ENCODE data around the gene RNF112.

Gene RNF112

GRCh38 chr17:19408346-19408710 lies 2.7 kb upstream of the RNF112 start:
- Histone ChIP-seq H3K36me3 (no peaks in the 10 kb centered on the region), H3K4me3 (ENCODE audit: low read depth in 1 of 2, low read length in 1 of 2) (no peak overlapping the region), H3K4me1 (ENCODE audit: control insufficient read depth in 1 of 2, insufficient read depth in 1 of 2, low read depth in 1 of 2, low read length in 1 of 2) (no peaks in the 10 kb centered on the region), H3K27ac (no peak overlapping the region), H3K9me3 (no peaks in the 10 kb centered on the region), H3K27me3 (peaks cover 12% of the 10 kb centered on the region)
- TF ChIP-seq, protein P1, sequence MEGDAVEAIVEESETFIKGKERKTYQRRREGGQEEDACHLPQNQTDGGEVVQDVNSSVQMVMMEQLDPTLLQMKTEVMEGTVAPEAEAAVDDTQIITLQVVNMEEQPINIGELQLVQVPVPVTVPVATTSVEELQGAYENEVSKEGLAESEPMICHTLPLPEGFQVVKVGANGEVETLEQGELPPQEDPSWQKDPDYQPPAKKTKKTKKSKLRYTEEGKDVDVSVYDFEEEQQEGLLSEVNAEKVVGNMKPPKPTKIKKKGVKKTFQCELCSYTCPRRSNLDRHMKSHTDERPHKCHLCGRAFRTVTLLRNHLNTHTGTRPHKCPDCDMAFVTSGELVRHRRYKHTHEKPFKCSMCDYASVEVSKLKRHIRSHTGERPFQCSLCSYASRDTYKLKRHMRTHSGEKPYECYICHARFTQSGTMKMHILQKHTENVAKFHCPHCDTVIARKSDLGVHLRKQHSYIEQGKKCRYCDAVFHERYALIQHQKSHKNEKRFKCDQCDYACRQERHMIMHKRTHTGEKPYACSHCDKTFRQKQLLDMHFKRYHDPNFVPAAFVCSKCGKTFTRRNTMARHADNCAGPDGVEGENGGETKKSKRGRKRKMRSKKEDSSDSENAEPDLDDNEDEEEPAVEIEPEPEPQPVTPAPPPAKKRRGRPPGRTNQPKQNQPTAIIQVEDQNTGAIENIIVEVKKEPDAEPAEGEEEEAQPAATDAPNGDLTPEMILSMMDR (IDR thresholded peaks at IDR 0.05), result no peak

GRCh38 chr17:19409066-19409465 lies 2.0 kb upstream of the RNF112 start:
- TF ChIP-seq, protein P1 (IDR thresholded peaks at IDR 0.05), result no peak
- no peaks in the 10 kb centered on the region for H3K9me3 ChIP-seq
- no peak overlapping the region for H3K4me3 ChIP-seq (ENCODE audit: low read depth in 1 of 2, low read length in 1 of 2)
- H3K4me1 ChIP-seq (ENCODE audit: control insufficient read depth in 1 of 2, insufficient read depth in 1 of 2, low read depth in 1 of 2, low read length in 1 of 2), result no peaks in the 10 kb centered on the region
- peaks cover 12% of the 10 kb centered on the region for H3K27me3 ChIP-seq
- H3K36me3 ChIP-seq, result no peaks in the 10 kb centered on the region
- H3K27ac ChIP-seq, result no peak overlapping the region

- no peak overlapping the region for H3K27ac ChIP-seq
- no peaks in the 10 kb centered on the region for H3K4me1 ChIP-seq (ENCODE audit: control insufficient read depth in 1 of 2, insufficient read depth in 1 of 2, low read depth in 1 of 2, low read length in 1 of 2)
- TF ChIP-seq, protein P1 (IDR thresholded peaks at IDR 0.05), result no peak
- peaks cover 12% of the 10 kb centered on the region for H3K27me3 ChIP-seq
- H3K36me3 ChIP-seq, result no peaks in the 10 kb centered on the region
- no peaks in the 10 kb centered on the region for H3K9me3 ChIP-seq
- no peak overlapping the region for H3K4me3 ChIP-seq (ENCODE audit: low read depth in 1 of 2, low read length in 1 of 2)
Measured at GRCh38 chr17:19409509-19409908, 1.5 kb upstream of the RNF112 start.

GRCh38 chr17:19410091-19410490 lies 941 bp upstream of the RNF112 start:
- Histone ChIP-seq H3K4me1 (ENCODE audit: control insufficient read depth in 1 of 2, insufficient read depth in 1 of 2, low read depth in 1 of 2, low read length in 1 of 2) (no peaks in the 10 kb centered on the region), H3K36me3 (no peaks in the 10 kb centered on the region), H3K27me3 (peaks cover 12% of the 10 kb centered on the region), H3K27ac (no peak overlapping the region), H3K9me3 (no peaks in the 10 kb centered on the region), H3K4me3 (ENCODE audit: low read depth in 1 of 2, low read length in 1 of 2) (no peak overlapping the region)
- TF ChIP-seq, protein P1 (IDR thresholded peaks at IDR 0.05), result no peak

GRCh38 chr17:19411631-19412030 lies 599 bp downstream of the RNF112 start:
- no peaks in the 10 kb centered on the region for H3K4me1 ChIP-seq (ENCODE audit: control insufficient read depth in 1 of 2, insufficient read depth in 1 of 2, low read depth in 1 of 2, low read length in 1 of 2)
- TF ChIP-seq, protein P1 (IDR thresholded peaks at IDR 0.05), result no peak
- no peaks in the 10 kb centered on the region for H3K36me3 ChIP-seq
- H3K9me3 ChIP-seq, result no peaks in the 10 kb centered on the region
- H3K27ac ChIP-seq, result no peak overlapping the region
- no peak overlapping the region for H3K4me3 ChIP-seq (ENCODE audit: low read depth in 1 of 2, low read length in 1 of 2)
- H3K27me3 ChIP-seq, result peaks cover 12% of the 10 kb centered on the region

DNA sequence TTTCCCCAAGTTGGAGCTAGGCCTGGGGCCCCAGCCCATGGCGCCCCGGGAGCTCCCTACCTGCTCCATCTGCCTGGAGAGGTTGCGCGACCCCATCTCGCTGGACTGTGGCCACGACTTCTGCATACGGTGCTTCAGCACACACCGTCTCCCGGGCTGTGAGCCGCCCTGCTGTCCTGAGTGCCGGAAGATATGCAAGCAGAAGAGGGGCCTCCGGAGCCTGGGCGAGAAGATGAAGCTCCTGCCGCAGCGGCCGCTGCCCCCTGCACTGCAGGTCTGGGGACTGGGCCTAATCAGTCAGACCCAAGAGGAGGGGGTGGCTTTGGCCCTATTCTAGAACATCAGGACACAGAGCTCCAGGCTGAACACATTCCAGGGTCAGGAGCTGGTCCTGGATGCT lies 1.5 kb downstream of the RNF112 start:
- Histone ChIP-seq H3K27me3 (peaks cover 12% of the 10 kb centered on the region), H3K27ac (no peak overlapping the region), H3K9me3 (no peaks in the 10 kb centered on the region), H3K4me3 (ENCODE audit: low read depth in 1 of 2, low read length in 1 of 2) (no peak overlapping the region), H3K36me3 (no peaks in the 10 kb centered on the region), H3K4me1 (ENCODE audit: control insufficient read depth in 1 of 2, insufficient read depth in 1 of 2, low read depth in 1 of 2, low read length in 1 of 2) (no peaks in the 10 kb centered on the region)
- TF ChIP-seq, protein P1 (IDR thresholded peaks at IDR 0.05), result no peak
